GM12878 (cell line): Measurements from ENCODE around the gene CACNA1D. TPM values are rescaled to one million over a fixed set of nuclear protein-coding genes. Genes with fewer than 3 reads are reported as not detected.

ENCODE experiments used
- ATAC-seq: fragments of 200-7000 bp; cut with Tn5 transposase; 3 replicates; pipeline ENCODE4 v1.9.1; 2020; ENCODE audit warnings: mild to moderate bottlenecking, moderate library complexity
- BruUV-seq: library from RNA; stranded (reverse); fragments of 400-500 nt; replicated peaks from 2 replicates; lab custom pipeline; 2021; lab: Mats Ljungman, UMichigan
- CTCF ChIA-PET: fragments of 300-600 bp; sonication (Branson Sonifier 250); formaldehyde crosslinking; extraction: SDS; loops from one replicate; lab custom pipeline; 2021; ENCODE audit warnings: inconsistent platforms; lab: Yijun Ruan, JAX
- POLR2A ChIA-PET: fragments of 350-600 bp; formaldehyde crosslinking; extraction: SDS; loops from one replicate; lab custom pipeline; 2021; ENCODE audit warnings: inconsistent platforms; lab: Charles Lee
- RAD21 ChIA-PET: fragments of 300-600 bp; sonication (Branson Sonifier 250); formaldehyde crosslinking; loops from one replicate; lab custom pipeline; 2023; ENCODE audit warnings: antibody characterized with exemption; ENCODE audit not compliant: unreplicated experiment; lab: Charles Lee
- SMC1A ChIA-PET: fragments of 300-600 bp; sonication (Branson Sonifier 250); formaldehyde crosslinking; loops from one replicate; lab custom pipeline; 2023; ENCODE audit not compliant: unreplicated experiment, uncharacterized antibody; lab: Charles Lee
- DNase-seq: peaks from one replicate; pipeline ENCODE4 v3.0.0-alpha.2; 2011; ENCODE audit warnings: low read depth, low spot score
- FAIRE-seq: peaks from 3 replicates; lab custom pipeline; 2011; peaks lifted over from hg19 to GRCh38; lab: Jason Lieb, UNC
- H2AFZ ChIP-seq: 2 replicates; pipeline ENCODE4 v1.6.0; 2011; ENCODE audit warnings: low read depth, low read length, control low read depth; ENCODE audit not compliant: control insufficient read depth
- H3K27ac ChIP-seq: 2 replicates; pipeline ENCODE4 v1.5.1; 2011; ENCODE audit warnings: control low read depth; ENCODE audit not compliant: control insufficient read depth, insufficient read depth
- H3K27me3 ChIP-seq, 2 experiments: replicated peaks in 1 of 2; 2 replicates each; pipeline versions ENCODE4 v1.6.0 to v1.6.1; 2011; ENCODE audit warnings: low read length in 1 of 2; ENCODE audit not compliant: control insufficient read depth in 2 of 2, insufficient read depth in 2 of 2
- H3K36me3 ChIP-seq, 2 experiments: 2 replicates each; pipeline ENCODE4 v1.5.1; 2011; ENCODE audit warnings: low read length in 1 of 2; ENCODE audit not compliant: control insufficient read depth in 2 of 2, insufficient read depth in 2 of 2
- H3K4me1 ChIP-seq: 2 replicates; pipeline ENCODE4 v1.6.1; 2011; ENCODE audit warnings: mild to moderate bottlenecking, low read length, moderate library complexity, mixed read lengths; ENCODE audit not compliant: control insufficient read depth, insufficient read depth
- H3K4me2 ChIP-seq: 2 replicates; pipeline ENCODE4 v1.6.0; 2011; ENCODE audit warnings: control low read depth; ENCODE audit not compliant: control insufficient read depth, insufficient read depth
- H3K4me3 ChIP-seq: fragments of 200-600 bp; sonication (generic); 2 replicates; pipeline ENCODE4 v1.5.1; 2016
- H3K79me2 ChIP-seq: 2 replicates; pipeline ENCODE4 v1.6.0; 2011; ENCODE audit warnings: low read length; ENCODE audit not compliant: control insufficient read depth, insufficient read depth
- H3K9ac ChIP-seq: 2 replicates; pipeline ENCODE4 v1.8.0; 2011; ENCODE audit warnings: low read length, control low read depth, mixed read lengths; ENCODE audit not compliant: control insufficient read depth, insufficient read depth
- H3K9me3 ChIP-seq: replicated peaks from 3 replicates; pipeline ENCODE4 v1.5.1; 2011; ENCODE audit warnings: mild to moderate bottlenecking, low read length; ENCODE audit not compliant: control insufficient read depth, insufficient read depth
- H4K20me1 ChIP-seq: 2 replicates; pipeline ENCODE4 v1.6.0; 2011; ENCODE audit not compliant: control insufficient read depth, insufficient read depth
- ESRRA ChIP-seq: IDR thresholded peaks from 2 replicates; pipeline ENCODE4 v1.6.1; 2012; ENCODE audit warnings: mild to moderate bottlenecking, low read length, improper control_type of control experiment
- FOXK2 ChIP-seq: fragments of 450-650 bp; IDR thresholded peaks from 2 replicates; pipeline ENCODE4 v1.6.1; 2017; ENCODE audit warnings: mild to moderate bottlenecking, moderate library complexity
- MEF2B ChIP-seq: fragments of 450-650 bp; IDR thresholded peaks from 2 replicates; pipeline ENCODE4 v1.6.1; 2018; ENCODE audit warnings: mild to moderate bottlenecking, moderate library complexity; ENCODE audit not compliant: partially characterized antibody, poor library complexity, severe bottlenecking
- SPI1 ChIP-seq: IDR thresholded peaks from 2 replicates; pipeline ENCODE4 v1.6.1; 2011; ENCODE audit warnings: low read depth, mild to moderate bottlenecking, low read length, moderate library complexity, borderline replicate concordance; ENCODE audit not compliant: insufficient read depth
- TAF1 ChIP-seq: IDR thresholded peaks from 2 replicates; pipeline ENCODE4 v1.6.1; 2011; ENCODE audit warnings: mild to moderate bottlenecking, low read depth, low read length, borderline replicate concordance
- TCF3 ChIP-seq: IDR thresholded peaks from 2 replicates; pipeline ENCODE4 v1.6.1; 2012; ENCODE audit warnings: low read depth, mild to moderate bottlenecking, low read length, borderline replicate concordance; ENCODE audit not compliant: insufficient read depth
- ZNF592 ChIP-seq: fragments of 450-650 bp; IDR thresholded peaks from 2 replicates; pipeline ENCODE4 v1.6.1; 2017; ENCODE audit warnings: mild to moderate bottlenecking, moderate library complexity
- WGBS: methylation state at CpG from one replicate; pipeline ENCODE4 v1.1.6; 2016; ENCODE audit warnings: low lambda C conversion rate; ENCODE audit not compliant: insufficient replicate concordance, insufficient coverage; ENCODE audit errors: missing lambda C conversion rate; 5-methylcytosine and 5-hydroxymethylcytosine counted together
- in situ Hi-C: fragments of 300-500 bp; cut with MboI; formaldehyde crosslinking; loops from 9 replicates; pipeline ENCODE4 v1.14.3; 2018; ENCODE audit warnings: mixed read lengths
- intact Hi-C: fragments of 100-400 bp; cut with micrococcal nuclease; formaldehyde crosslinking; loops from one replicate; pipeline ENCODE4 v1.14.2; 2022; ENCODE audit not compliant: unreplicated experiment
- polyA plus RNA-seq, 11 experiments: library from polyadenylated mRNA; depleted of rRNA in 4 of 11; unstranded in 6 of 11; stranded (reverse) in 5 of 11; fragments of >200 nt; fragmentation: Nextera tagmentation in 4 of 11; fragmentation: Illumina TruSeq in 1 of 11; extraction: Ambion mirVana in 4 of 11; extraction: Trizol in 1 of 11; gene quantifications; 1 replicate in 1 of 11; 2 replicates in 10 of 11; pipeline versions ENCODE4 v1.2.1 to v1.2.3, GENCODE V29; 2011 to 2016; ENCODE audit warnings: inconsistent platforms in 2 of 11, missing spikeins in 2 of 11, low read depth in 1 of 11
- total RNA-seq, 4 experiments: library from RNA; depleted of rRNA in 3 of 4; stranded (reverse); fragments of >200 nt in 3 of 4; fragmentation: Illumina TruSeq in 1 of 4; extraction: Trizol in 1 of 4; gene quantifications; 2 replicates each; pipeline versions ENCODE4 v1.2.1 to v1.2.3, GENCODE V29; 2013 to 2021

CACNA1D gene
- total and polyA plus RNA-seq, 10 of the 15 experiments (the other 5 are each of a cell fraction or from before 2014, with no cell fraction given) = 0.21 to 24.4 (median 1.6) TPM

GRCh38 chr3:53833700-53834099 lies 339.3 kb downstream of the CACNA1D start (continued):
- no peak for TF ChIP-seq TAF1
- TF ChIP-seq MEF2B = no peak
- TF ChIP-seq SPI1 = no peak

DNA sequence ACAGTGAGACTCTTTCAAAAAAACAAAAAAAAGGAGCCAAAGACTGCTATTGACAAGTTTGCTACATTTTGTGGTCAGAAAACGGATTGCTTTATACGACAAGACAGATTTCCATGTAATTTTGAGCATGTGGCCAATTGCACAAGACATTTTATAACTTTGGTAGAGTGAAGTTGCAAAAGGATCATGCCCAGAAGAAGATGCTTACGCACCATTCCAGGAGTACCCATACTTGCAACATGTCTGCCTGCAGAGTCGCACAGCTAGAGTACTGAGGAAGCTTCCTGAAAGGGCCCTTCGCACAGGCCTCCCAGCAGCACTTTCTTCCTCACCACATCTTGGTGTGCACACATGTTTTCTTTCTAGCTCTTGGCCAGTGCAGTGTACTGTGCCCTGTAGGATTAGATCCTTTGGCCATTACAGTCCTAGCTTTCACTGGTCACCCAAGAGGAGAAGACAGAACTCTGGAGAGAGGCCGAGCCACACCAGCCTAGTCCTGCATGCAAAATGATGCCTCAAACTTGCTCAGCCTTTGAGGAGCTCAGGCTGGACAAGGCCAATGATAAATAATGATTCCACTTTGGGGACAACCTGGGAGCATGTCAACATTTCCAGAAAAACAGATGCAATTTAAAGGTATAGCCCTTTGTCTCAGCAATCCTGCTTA lies 340.2 kb downstream of the CACNA1D start:
- H3K9ac ChIP-seq = no peak overlapping the region
- intact Hi-C loops (no loop called here), in situ Hi-C loops (no loop called here)
- H3K27ac ChIP-seq = no peak overlapping the region
- H4K20me1 ChIP-seq = no peaks in the 10 kb centered on the region
- SMC1A ChIA-PET = interaction anchor here (1.0 kb wide), 1 partner anchor 86 kb away, joined by 3 read pairs; no protein-coding TSS in a partner anchor
- no peak for ATAC-seq
- POLR2A ChIA-PET = no interaction called here
- WGBS = 58% methylated on average over 6 of the region's 6 CpGs
- no peaks in the 10 kb centered on the region for H3K36me3 ChIP-seq
- CTCF ChIA-PET = interaction anchor here (0.9 to 1.9 kb wide), 2 partner anchors 9 to 27 kb away, joined by 3 to 5 read pairs; no protein-coding TSS in a partner anchor
- no peaks in the 10 kb centered on the region for H3K4me1 ChIP-seq
- no peaks in the 10 kb centered on the region for H3K9me3 ChIP-seq
- H3K79me2 ChIP-seq = no peaks in the 10 kb centered on the region
- no peak overlapping the region for H3K4me2 ChIP-seq
- H2AFZ ChIP-seq = no peak overlapping the region
- no peak overlapping the region for H3K4me3 ChIP-seq
- DNase-seq = no peak
- no peaks in the 10 kb centered on the region for H3K27me3 ChIP-seq
- no peak for FAIRE-seq
- RAD21 ChIA-PET = no interaction called here
- BruUV-seq = no TSS peak
- TF ChIP-seq ESRRA = no peak
- no peak for TF ChIP-seq ZNF592
- TF ChIP-seq FOXK2 = no peak
- no peak for TF ChIP-seq TCF3
- TF ChIP-seq, all 136 proteins: peak for 0
